Breast epithelium (tissue), 4 donors: ENCODE data around the gene TOR4A. TPM values are rescaled to one million over a fixed set of nuclear protein-coding genes. Genes with fewer than 3 reads are reported as not detected.
A peak's percentile ranks its signal among the peaks of the same experiment; 100 is the strongest.
"Not testable (repeated sequence)": the region's sequence is repeated elsewhere in the genome, so short reads cannot be mapped to it uniquely, and the experiment has no call there.

ENCODE experiments used
- DNase-seq, 2 donors: peaks; one replicate each; pipeline ENCODE4 v3.0.0-alpha.2; 2019; ENCODE audit warnings: low spot score in 2 of 2
- H3K27ac ChIP-seq, 2 donors: fragments of 200-600 bp; sonication (generic) in 1 of 2; one replicate each; pipeline ENCODE4 v1.5.1; 2016 to 2019; ENCODE audit warnings: mild to moderate bottlenecking in 1 of 2
- H3K27me3 ChIP-seq, 2 donors: fragments of 200-600 bp; sonication (generic) in 1 of 2; one replicate each; pipeline versions ENCODE4 v1.5.1 to v1.6.0; 2017 to 2019; ENCODE audit warnings: control low read depth in 1 of 2, mild to moderate bottlenecking in 1 of 2
- H3K36me3 ChIP-seq: fragments of 200-600 bp; one replicate; pipeline ENCODE4 v1.5.1; 2019
- H3K4me1 ChIP-seq, 2 donors: fragments of 200-600 bp; sonication (generic); one replicate each; pipeline ENCODE4 v1.5.1; 2016 to 2019; ENCODE audit warnings: control low read depth in 1 of 2
- H3K4me3 ChIP-seq, 3 donors: fragments of 200-600 bp; sonication (generic); 1 replicate in 2 of 3; 2 replicates in 1 of 3; pipeline ENCODE4 v1.5.1; 2016 to 2019; ENCODE audit warnings: mild to moderate bottlenecking in 3 of 3, moderate library complexity in 2 of 3
- H3K9me3 ChIP-seq, 2 donors: fragments of 200-600 bp; sonication (generic) in 1 of 2; one replicate each; pipeline ENCODE4 v1.5.1; 2016 to 2019; ENCODE audit warnings: control low read depth in 1 of 2
- CTCF ChIP-seq, 3 donors: fragments of 450-650 bp; IDR thresholded peaks; one replicate each; pipeline ENCODE4 v1.5.1; 2016 to 2017; ENCODE audit warnings: antibody characterized with exemption in 3 of 3, mild to moderate bottlenecking in 3 of 3, moderate library complexity in 3 of 3
- POLR2A ChIP-seq: fragments of 450-650 bp; IDR thresholded peaks from one replicate; pipeline ENCODE4 v1.6.1; 2016; ENCODE audit warnings: antibody characterized with exemption, mild to moderate bottlenecking, moderate library complexity
- POLR2AphosphoS5 ChIP-seq, 3 donors: sonication (generic); formaldehyde crosslinking; IDR thresholded peaks; one replicate each; pipeline ENCODE4 v1.6.1; 2017; ENCODE audit warnings: antibody characterized with exemption in 3 of 3
- intact Hi-C: fragments of 100-400 bp; cut with DNase I; formaldehyde crosslinking; loops from one replicate; pipeline ENCODE4 v1.15.1; 2023; ENCODE audit warnings: low total_unique reads
- total RNA-seq, 3 donors: library from RNA; depleted of rRNA; stranded (reverse); fragments of >200 nt; gene quantifications; one replicate each; pipeline ENCODE4 v1.1.0, GENCODE V29; 2016

Gene TOR4A
- total RNA-seq, 3 donors from 2014 or later, result 2.9 to 5.4 (median 3.7) TPM

GRCh38 chr9:137240841-137241489 is 36.6 kb upstream of the TOR4A start, which contains the start of gene TUBB4B:
Gene TUBB4B (plus strand): TSS chr9:137241287. CDS start chr9:137241361, 74 bp downstream.
- Histone ChIP-seq H3K9me3 (no peaks in the 10 kb centered on the region), H3K36me3 (no peaks in the 10 kb centered on the region), H3K4me1 (peaks cover 5 to 26% of the 10 kb centered on the region in 2 donors), H3K27ac (peak within 1 kb of the TSS; percentile 91 to 99), H3K27me3 (peaks cover 0 to under 1% of the 10 kb centered on the region in 2 donors), H3K4me3 (peak within 1 kb of the TSS; percentile 71 to 98 (median 76))
- intact Hi-C loops, result no loop called here
- TF ChIP-seq POLR2AphosphoS5 (IDR thresholded peaks at IDR 0.05), result peak; percentile 100
- TF ChIP-seq CTCF (IDR thresholded peaks at IDR 0.05), result peak; percentile 3 to 31 (median 10)
- peak; percentile 99 for TF ChIP-seq POLR2A
- peak; percentile 99 to 100 for DNase-seq

- intact Hi-C loops, result no loop called here
- no peaks in the 10 kb centered on the region for H3K9me3 ChIP-seq
- no peaks in the 10 kb centered on the region for H3K27me3 ChIP-seq
- H3K36me3 ChIP-seq, result no peaks in the 10 kb centered on the region
- no peak for TF ChIP-seq CTCF (IDR thresholded peaks at IDR 0.05)
- TF ChIP-seq POLR2A, result no peak
- TF ChIP-seq POLR2AphosphoS5 (IDR thresholded peaks at IDR 0.05), result peak in 1 of 3 donors; percentile 48
- peak overlapping the region; percentile 83 to 99 for H3K27ac ChIP-seq
- peak in 1 of 2 donors; percentile 51 for DNase-seq
- H3K4me1 ChIP-seq, result peaks cover 5 to 19% of the 10 kb centered on the region in 2 donors
- H3K4me3 ChIP-seq, result peak overlapping the region; percentile 71 to 98 (median 76)
Measured at GRCh38 chr9:137241490-137242268, 35.8 kb upstream of the TOR4A start.

- H3K4me1 ChIP-seq, result peaks cover 5 to 14% of the 10 kb centered on the region in 2 donors
Measured at GRCh38 chr9:137242269-137243203, 35.0 kb upstream of the TOR4A start.

GRCh38 chr9:137243266-137243625 is 34.3 kb upstream of the TOR4A start:
- H3K27me3 ChIP-seq, intact Hi-C loops, DNase-seq, H3K9me3 ChIP-seq, H3K4me1 ChIP-seq, H3K4me3 ChIP-seq, H3K36me3 ChIP-seq: not testable (repeated sequence)
- H3K27ac ChIP-seq, result peak overlapping the region in 1 of 2 donors; percentile 30

More at GRCh38 chr9:137242269-137243203, 35.0 kb upstream of the TOR4A start:
- intact Hi-C loops, result no loop called here
- Histone ChIP-seq H3K27ac (peak overlapping the region; percentile 83 to 99), H3K27me3 (no peaks in the 10 kb centered on the region), H3K36me3 (no peaks in the 10 kb centered on the region), H3K9me3 (no peaks in the 10 kb centered on the region), H3K4me3 (peak overlapping the region; percentile 71 to 98 (median 76))
- no peak for DNase-seq
- TF ChIP-seq CTCF (IDR thresholded peaks at IDR 0.05) (no peak), POLR2A (no peak), POLR2AphosphoS5 (IDR thresholded peaks at IDR 0.05) (peak in 1 of 3 donors; percentile 54)
